NB4 (cell line): ENCODE measurements around the gene RHBDL3.

Experiments
- POLR2A ChIP-seq: IDR thresholded peaks from 2 replicates; pipeline ENCODE4 v1.6.1; 2011; ENCODE audit warnings: mild to moderate bottlenecking; ENCODE audit not compliant: insufficient read length; ENCODE audit errors: extremely low read depth
- TF ChIP-seq, protein P1 (sequence below): IDR thresholded peaks from one replicate; pipeline ENCODE4 v1.5.1; 2012; ENCODE audit warnings: low read depth, low read length
- TF ChIP-seq, protein P2 (sequence below): IDR thresholded peaks from 2 replicates; pipeline ENCODE4 v1.6.1; 2011; ENCODE audit warnings: low read depth, low read length

DNA sequence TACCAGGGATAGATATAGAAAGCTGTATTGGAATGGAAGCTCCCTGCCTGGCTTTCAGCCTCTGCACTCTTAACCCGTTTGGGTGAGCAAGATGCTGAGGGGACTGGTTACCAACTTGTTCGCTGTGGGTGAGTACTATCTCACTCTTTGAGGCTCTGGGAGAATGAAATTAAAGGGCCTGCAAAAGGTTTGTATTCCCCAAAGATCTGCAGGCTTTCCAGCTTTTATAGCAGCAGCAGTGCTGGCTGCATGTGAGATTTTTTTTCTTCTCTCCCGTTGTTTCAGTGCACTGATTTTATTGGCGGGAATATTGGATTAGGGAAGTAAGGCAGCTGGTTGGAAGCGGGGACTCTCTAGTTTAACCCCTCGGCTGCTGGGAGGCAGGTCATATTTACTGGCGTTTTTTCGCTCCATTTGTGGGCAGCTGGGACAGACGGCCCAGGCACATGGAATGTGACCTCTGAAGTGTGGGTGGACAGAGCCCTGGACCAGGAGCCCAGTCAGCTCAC lies 45.5 kb downstream of the RHBDL3 start:
- TF ChIP-seq, protein P1, sequence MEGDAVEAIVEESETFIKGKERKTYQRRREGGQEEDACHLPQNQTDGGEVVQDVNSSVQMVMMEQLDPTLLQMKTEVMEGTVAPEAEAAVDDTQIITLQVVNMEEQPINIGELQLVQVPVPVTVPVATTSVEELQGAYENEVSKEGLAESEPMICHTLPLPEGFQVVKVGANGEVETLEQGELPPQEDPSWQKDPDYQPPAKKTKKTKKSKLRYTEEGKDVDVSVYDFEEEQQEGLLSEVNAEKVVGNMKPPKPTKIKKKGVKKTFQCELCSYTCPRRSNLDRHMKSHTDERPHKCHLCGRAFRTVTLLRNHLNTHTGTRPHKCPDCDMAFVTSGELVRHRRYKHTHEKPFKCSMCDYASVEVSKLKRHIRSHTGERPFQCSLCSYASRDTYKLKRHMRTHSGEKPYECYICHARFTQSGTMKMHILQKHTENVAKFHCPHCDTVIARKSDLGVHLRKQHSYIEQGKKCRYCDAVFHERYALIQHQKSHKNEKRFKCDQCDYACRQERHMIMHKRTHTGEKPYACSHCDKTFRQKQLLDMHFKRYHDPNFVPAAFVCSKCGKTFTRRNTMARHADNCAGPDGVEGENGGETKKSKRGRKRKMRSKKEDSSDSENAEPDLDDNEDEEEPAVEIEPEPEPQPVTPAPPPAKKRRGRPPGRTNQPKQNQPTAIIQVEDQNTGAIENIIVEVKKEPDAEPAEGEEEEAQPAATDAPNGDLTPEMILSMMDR, result no peak
- no peak for TF ChIP-seq POLR2A
- TF ChIP-seq, protein P2, sequence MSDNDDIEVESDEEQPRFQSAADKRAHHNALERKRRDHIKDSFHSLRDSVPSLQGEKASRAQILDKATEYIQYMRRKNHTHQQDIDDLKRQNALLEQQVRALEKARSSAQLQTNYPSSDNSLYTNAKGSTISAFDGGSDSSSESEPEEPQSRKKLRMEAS, result no peak
